ENCODE results near the gene CHID1. TPM values are rescaled to one million over a fixed set of nuclear protein-coding genes. Genes with fewer than 3 reads are reported as not detected.

Gene CHID1
- total RNA-seq, 2 experiments from 2014 or later: 30.6 to 71.1 TPM

DNA sequence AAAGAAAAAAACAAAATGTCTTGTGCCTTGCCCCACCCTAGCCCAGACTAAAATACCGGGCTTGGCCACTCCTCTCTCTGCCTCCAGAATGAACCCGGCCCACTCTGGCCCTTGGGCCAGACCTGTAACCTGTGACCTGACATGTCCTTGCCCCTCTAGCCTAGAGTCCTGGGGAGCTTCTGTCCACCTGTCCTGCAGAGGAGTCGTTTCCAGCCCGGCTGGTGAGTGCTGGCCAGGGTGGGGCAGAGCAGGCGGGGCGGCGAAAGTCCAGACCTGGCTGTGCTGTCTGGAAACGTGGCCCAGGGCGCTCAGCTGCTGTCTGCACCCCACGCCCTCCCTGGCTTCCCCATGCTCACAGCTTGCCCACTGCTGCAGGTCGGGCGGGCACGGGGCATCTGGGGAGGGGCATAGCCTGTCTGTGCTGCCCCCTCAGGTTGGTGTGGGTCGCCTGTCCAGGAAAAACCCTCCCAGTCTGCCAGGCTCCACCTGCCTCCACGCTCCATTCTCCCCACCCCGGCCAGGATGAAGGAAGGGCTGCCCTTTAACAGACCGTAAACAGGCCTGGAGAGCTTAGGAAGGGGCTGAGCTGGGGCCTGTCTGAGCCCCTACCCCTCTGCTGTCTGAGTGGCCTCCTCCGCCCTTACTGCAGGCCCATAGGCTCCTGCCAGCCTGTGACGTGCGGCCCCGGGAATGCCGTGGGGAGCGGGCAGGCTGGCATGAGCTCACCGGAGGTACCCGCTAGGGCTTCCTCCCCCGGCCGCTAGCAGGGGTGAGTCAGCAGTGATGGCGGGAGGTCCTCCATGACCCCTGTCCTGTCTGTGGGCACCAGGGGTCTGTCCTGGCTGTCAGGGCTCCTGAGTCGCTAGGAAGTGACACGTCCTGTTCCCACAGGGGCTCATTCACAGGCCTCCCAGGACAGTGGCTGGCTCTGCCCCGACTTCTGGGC is 76.0 kb downstream of the CHID1 start:
- Histone ChIP-seq H3K4me1 (ENCODE audit: insufficient read depth, low read length, poor library complexity, severe bottlenecking) (peaks cover 12% of the 10 kb centered on the region), H4K20me1 (ENCODE audit: insufficient read depth, low read length) (0 out of 2 replicates have a peak, but pooled peaks cover 3% of the 10 kb centered on the region), H3K79me2 (ENCODE audit: insufficient read depth, low read depth, low read length) (no peaks in the 10 kb centered on the region), H3K27ac (ENCODE audit: low read depth, low read length, poor library complexity, severe bottlenecking) (no peak overlapping the region), H2AFZ (ENCODE audit: low read length) (no peak overlapping the region), H3K4me3 (ENCODE audit: low read depth, low read length, poor library complexity, severe bottlenecking) (no peak overlapping the region), H3K9me3 (ENCODE audit: low read length) (no peaks in the 10 kb centered on the region), H3K36me3 (ENCODE audit: insufficient read depth, low read length) (peaks cover 21% of the 10 kb centered on the region), H3K9me2 (ENCODE audit: insufficient read depth, low read length) (no peaks in the 10 kb centered on the region), H3K4me2 (ENCODE audit: low read length) (no peak overlapping the region)
- intact Hi-C loops (cut with micrococcal nuclease; ENCODE audit: unreplicated experiment): no loop called here
- no peak for DNase-seq (ENCODE audit: low spot score)
- CTCF ChIA-PET (ENCODE audit: unreplicated experiment): no interaction called here
- POLR2A ChIA-PET: no interaction called here
- no TSS peak for BruUV-seq (replicated peaks)
- TF ChIP-seq, protein P1, sequence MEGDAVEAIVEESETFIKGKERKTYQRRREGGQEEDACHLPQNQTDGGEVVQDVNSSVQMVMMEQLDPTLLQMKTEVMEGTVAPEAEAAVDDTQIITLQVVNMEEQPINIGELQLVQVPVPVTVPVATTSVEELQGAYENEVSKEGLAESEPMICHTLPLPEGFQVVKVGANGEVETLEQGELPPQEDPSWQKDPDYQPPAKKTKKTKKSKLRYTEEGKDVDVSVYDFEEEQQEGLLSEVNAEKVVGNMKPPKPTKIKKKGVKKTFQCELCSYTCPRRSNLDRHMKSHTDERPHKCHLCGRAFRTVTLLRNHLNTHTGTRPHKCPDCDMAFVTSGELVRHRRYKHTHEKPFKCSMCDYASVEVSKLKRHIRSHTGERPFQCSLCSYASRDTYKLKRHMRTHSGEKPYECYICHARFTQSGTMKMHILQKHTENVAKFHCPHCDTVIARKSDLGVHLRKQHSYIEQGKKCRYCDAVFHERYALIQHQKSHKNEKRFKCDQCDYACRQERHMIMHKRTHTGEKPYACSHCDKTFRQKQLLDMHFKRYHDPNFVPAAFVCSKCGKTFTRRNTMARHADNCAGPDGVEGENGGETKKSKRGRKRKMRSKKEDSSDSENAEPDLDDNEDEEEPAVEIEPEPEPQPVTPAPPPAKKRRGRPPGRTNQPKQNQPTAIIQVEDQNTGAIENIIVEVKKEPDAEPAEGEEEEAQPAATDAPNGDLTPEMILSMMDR (conservative IDR thresholded peaks at IDR 0.05; ENCODE audit: low read length): no peak
- TF ChIP-seq EZH2phosphoT487 (IDR thresholded peaks at IDR 0.05; ENCODE audit: borderline replicate concordance, low read depth, low read length): no peak

GRCh38 chr11:833849-834311 is 76.7 kb downstream of the CHID1 start:
- DNase-seq (ENCODE audit: low spot score): no peak
- H4K20me1 ChIP-seq (ENCODE audit: insufficient read depth, low read length): 0 out of 2 replicates have a peak, but pooled peaks cover 3% of the 10 kb centered on the region
- no peak overlapping the region for H3K4me2 ChIP-seq (ENCODE audit: low read length)
- no peaks in the 10 kb centered on the region for H3K9me3 ChIP-seq (ENCODE audit: low read length)
- H3K9me2 ChIP-seq (ENCODE audit: insufficient read depth, low read length): no peaks in the 10 kb centered on the region
- H3K79me2 ChIP-seq (ENCODE audit: insufficient read depth, low read depth, low read length): no peaks in the 10 kb centered on the region
- no peak overlapping the region for H3K4me3 ChIP-seq (ENCODE audit: low read depth, low read length, poor library complexity, severe bottlenecking)
- ChIA-PET CTCF (ENCODE audit: unreplicated experiment) (no interaction called here), POLR2A (no interaction called here)
- intact Hi-C loops (cut with micrococcal nuclease; ENCODE audit: unreplicated experiment): no loop called here
- no TSS peak for BruUV-seq (replicated peaks)
- TF ChIP-seq EZH2phosphoT487 (IDR thresholded peaks at IDR 0.05; ENCODE audit: borderline replicate concordance, low read depth, low read length): no peak
- TF ChIP-seq, protein P1 (conservative IDR thresholded peaks at IDR 0.05; ENCODE audit: low read length): no peak
- peaks cover 19% of the 10 kb centered on the region for H3K4me1 ChIP-seq (ENCODE audit: insufficient read depth, low read length, poor library complexity, severe bottlenecking)
- H3K36me3 ChIP-seq (ENCODE audit: insufficient read depth, low read length): peaks cover 14% of the 10 kb centered on the region; the same call in 1 of the 2 replicates
- no peak overlapping the region for H2AFZ ChIP-seq (ENCODE audit: low read length)
- no peak overlapping the region for H3K27ac ChIP-seq (ENCODE audit: low read depth, low read length, poor library complexity, severe bottlenecking)

All from OCI-LY7 (cell line).